OCI-LY3 (cell line): Measurements from ENCODE around the gene DMAC2.

Experiments used
- H2AFZ ChIP-seq: fragments of 200-600, 300-600 bp; shearing (Covaris generic); 2 replicates; pipeline ENCODE4 v1.6.0; 2014; ENCODE audit warnings: antibody characterized with exemption, low read depth, low read length
- H3K27ac ChIP-seq: fragments of 200-600, 300-600 bp; sonication (generic); 2 replicates; pipeline ENCODE4 v1.5.1; 2014; ENCODE audit warnings: mild to moderate bottlenecking, low read length, moderate library complexity, mixed read lengths
- H3K27me3 ChIP-seq: fragments of 200-600, 300-600 bp; sonication (generic); 2 replicates; pipeline ENCODE4 v1.6.1; 2014; ENCODE audit warnings: low read depth, low read length, mixed read lengths
- H3K36me3 ChIP-seq: fragments of 200-600, 300-600 bp; sonication (generic); replicated peaks from 2 replicates; pipeline ENCODE3; 2014; ENCODE audit warnings: low read depth, low read length, mixed read lengths
- H3K4me1 ChIP-seq: fragments of 300-600, 200-600 bp; sonication (generic); 2 replicates; pipeline ENCODE4 v1.6.1; 2014; ENCODE audit warnings: low read length, mixed read lengths
- H3K4me2 ChIP-seq: fragments of 200-600, 300-600 bp; sonication (generic); 2 replicates; pipeline ENCODE4 v1.6.1; 2014; ENCODE audit warnings: low read length, mixed read lengths
- H3K4me3 ChIP-seq: fragments of 300-600, 200-600 bp; sonication (generic); 2 replicates; pipeline ENCODE4 v1.5.1; 2014; ENCODE audit warnings: antibody characterized with exemption, mild to moderate bottlenecking, low read length, moderate library complexity
- H3K79me2 ChIP-seq: fragments of 300-600, 200-600 bp; shearing (Covaris generic); 2 replicates; pipeline ENCODE4 v1.6.1; 2014; ENCODE audit warnings: mild to moderate bottlenecking, low read length, mixed read lengths
- H3K9ac ChIP-seq: fragments of 300-600, 200-600 bp; shearing (Covaris generic); 2 replicates; pipeline ENCODE4 v1.6.0; 2014; ENCODE audit warnings: mild to moderate bottlenecking, low read length, moderate library complexity
- H3K9me3 ChIP-seq: fragments of 200-600, 300-600 bp; shearing (Covaris generic); 2 replicates; pipeline ENCODE4 v1.6.1; 2014; ENCODE audit warnings: low read length, mixed read lengths; ENCODE audit not compliant: insufficient read depth
- H4K20me1 ChIP-seq: fragments of 200-600, 300-600 bp; sonication (generic); 2 replicates; pipeline ENCODE4 v1.6.1; 2016; ENCODE audit warnings: low read length, mixed read lengths; ENCODE audit not compliant: insufficient read depth
- EZH2phosphoT487 ChIP-seq: fragments of 200-600 bp; shearing (Covaris generic); IDR thresholded peaks from 2 replicates; pipeline ENCODE4 v1.6.1; 2018; ENCODE audit warnings: antibody characterized with exemption, mixed run types, low read depth
- TF ChIP-seq, protein P1 (sequence below): fragments of 200-600, 300-600 bp; sonication (generic); IDR thresholded peaks from 2 replicates; pipeline ENCODE4 v1.5.1; 2014; ENCODE audit warnings: antibody characterized with exemption, low read length, low read depth

The DMAC2 gene

DNA sequence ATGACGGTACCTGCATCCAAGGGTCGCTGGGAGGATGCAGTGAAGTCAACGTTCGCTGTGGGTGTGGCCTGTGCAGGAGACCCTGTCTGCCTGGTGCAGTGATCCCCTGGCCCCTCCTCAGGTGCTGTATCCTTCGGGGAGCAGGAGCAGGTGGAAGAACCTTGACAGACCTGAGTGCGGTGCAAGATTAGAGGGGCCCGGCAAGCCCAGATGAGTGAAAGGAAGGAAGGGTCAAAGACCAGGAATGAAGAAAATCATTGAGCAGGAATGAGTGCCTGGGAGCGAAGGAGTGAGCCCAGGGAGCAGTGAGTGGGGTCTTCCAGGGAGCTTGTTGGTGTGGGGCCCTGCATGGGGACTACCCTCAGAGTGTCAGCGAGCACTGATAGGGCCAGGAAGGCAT lies 25.3 kb downstream of the DMAC2 start:
- Histone ChIP-seq H2AFZ (no peak overlapping the region), H3K4me1 (no peaks in the 10 kb centered on the region), H3K36me3 (peaks cover 7% of the 10 kb centered on the region), H3K9ac (no peak overlapping the region), H3K4me2 (no peak overlapping the region), H3K79me2 (no peaks in the 10 kb centered on the region), H3K27ac (no peak overlapping the region), H3K27me3 (no peaks in the 10 kb centered on the region), H4K20me1 (0 out of 2 replicates have a peak, but pooled peaks cover 3% of the 10 kb centered on the region), H3K4me3 (no peak overlapping the region), H3K9me3 (no peaks in the 10 kb centered on the region)
- TF ChIP-seq EZH2phosphoT487, result no peak
- TF ChIP-seq, protein P1, sequence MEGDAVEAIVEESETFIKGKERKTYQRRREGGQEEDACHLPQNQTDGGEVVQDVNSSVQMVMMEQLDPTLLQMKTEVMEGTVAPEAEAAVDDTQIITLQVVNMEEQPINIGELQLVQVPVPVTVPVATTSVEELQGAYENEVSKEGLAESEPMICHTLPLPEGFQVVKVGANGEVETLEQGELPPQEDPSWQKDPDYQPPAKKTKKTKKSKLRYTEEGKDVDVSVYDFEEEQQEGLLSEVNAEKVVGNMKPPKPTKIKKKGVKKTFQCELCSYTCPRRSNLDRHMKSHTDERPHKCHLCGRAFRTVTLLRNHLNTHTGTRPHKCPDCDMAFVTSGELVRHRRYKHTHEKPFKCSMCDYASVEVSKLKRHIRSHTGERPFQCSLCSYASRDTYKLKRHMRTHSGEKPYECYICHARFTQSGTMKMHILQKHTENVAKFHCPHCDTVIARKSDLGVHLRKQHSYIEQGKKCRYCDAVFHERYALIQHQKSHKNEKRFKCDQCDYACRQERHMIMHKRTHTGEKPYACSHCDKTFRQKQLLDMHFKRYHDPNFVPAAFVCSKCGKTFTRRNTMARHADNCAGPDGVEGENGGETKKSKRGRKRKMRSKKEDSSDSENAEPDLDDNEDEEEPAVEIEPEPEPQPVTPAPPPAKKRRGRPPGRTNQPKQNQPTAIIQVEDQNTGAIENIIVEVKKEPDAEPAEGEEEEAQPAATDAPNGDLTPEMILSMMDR, result no peak

DNA sequence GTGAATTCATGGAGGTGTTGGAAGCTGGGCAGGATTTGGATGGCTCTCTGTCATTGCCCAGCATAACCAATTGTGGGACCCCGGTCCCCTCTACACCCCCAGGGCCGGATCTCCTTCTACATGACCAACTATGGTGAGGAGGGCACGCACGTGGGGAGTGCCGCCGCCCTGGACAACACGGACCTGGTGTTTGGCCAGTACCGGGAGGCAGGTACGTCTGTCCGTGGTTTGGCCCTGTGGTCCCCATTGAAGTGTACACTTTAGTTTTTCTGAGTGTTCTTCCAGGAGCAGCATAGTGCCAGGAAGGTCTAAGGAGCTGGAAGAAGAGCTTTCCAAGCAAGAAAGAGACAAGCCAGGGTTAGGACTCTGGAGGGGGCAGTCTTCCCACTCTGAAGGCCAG lies 25.8 kb downstream of the DMAC2 start:
- H3K79me2 ChIP-seq, result no peaks in the 10 kb centered on the region
- H3K4me3 ChIP-seq, result no peak overlapping the region
- H2AFZ ChIP-seq, result no peak overlapping the region
- peaks cover 7% of the 10 kb centered on the region for H3K36me3 ChIP-seq
- H3K27me3 ChIP-seq, result no peaks in the 10 kb centered on the region
- no peaks in the 10 kb centered on the region for H3K9me3 ChIP-seq
- H3K9ac ChIP-seq, result no peak overlapping the region
- H4K20me1 ChIP-seq, result 0 out of 2 replicates have a peak, but pooled peaks cover 3% of the 10 kb centered on the region
- H3K4me2 ChIP-seq, result no peak overlapping the region
- no peak for TF ChIP-seq EZH2phosphoT487
- TF ChIP-seq, protein P1, result no peak
- H3K4me1 ChIP-seq, result no peaks in the 10 kb centered on the region
- no peak overlapping the region for H3K27ac ChIP-seq

DNA sequence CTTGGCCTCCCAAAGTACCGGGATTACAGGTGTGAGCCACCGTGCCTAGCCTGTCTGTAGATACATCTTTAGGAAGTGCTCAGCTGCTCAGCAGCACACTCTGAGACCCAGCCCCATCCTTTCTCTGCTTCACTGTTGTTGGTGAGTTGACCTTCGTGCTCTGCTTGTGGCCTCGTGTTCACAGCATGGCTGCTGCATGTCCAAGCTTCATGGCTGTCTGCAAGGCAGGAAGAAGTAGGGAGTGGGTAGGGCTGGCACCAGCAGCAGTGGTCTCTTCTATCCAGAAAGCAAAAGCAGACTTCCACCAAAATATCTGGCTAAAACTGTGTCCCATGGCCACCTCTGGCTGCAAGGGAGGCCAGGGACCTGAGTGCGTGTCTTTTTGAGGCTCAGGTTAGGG lies 26.8 kb downstream of the DMAC2 start:
- H3K9me3 ChIP-seq, result no peaks in the 10 kb centered on the region
- no peak overlapping the region for H3K27ac ChIP-seq
- no peak overlapping the region for H3K4me3 ChIP-seq
- H3K4me1 ChIP-seq, result no peaks in the 10 kb centered on the region
- H3K27me3 ChIP-seq, result no peaks in the 10 kb centered on the region
- TF ChIP-seq, protein P1, result no peak
- no peak for TF ChIP-seq EZH2phosphoT487
- peaks cover 7% of the 10 kb centered on the region for H3K36me3 ChIP-seq
- peaks cover 3% of the 10 kb centered on the region; the same call in 1 of the 2 replicates for H4K20me1 ChIP-seq
- no peak overlapping the region for H2AFZ ChIP-seq
- H3K79me2 ChIP-seq, result no peaks in the 10 kb centered on the region
- H3K9ac ChIP-seq, result no peak overlapping the region
- no peak overlapping the region for H3K4me2 ChIP-seq

DNA sequence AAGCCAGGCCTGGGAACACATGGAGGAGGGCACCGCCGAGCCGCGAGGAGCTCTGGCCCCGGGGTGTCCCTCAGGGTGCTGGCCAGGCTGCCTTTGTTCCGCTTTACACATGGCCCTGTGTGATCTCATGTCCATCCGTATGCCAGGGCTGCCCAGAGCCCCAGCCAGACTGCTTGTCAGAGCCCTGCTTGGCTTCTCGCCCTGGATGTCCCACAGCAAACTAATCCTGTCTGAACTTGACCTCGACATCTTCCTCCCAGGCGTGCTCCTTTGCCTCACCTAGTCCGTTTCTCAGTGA lies 27.8 kb downstream of the DMAC2 start:
- H3K27ac ChIP-seq, result no peak overlapping the region

More for the DNA sequence above, 27.8 kb downstream of the DMAC2 start:
- H3K79me2 ChIP-seq, result no peaks in the 10 kb centered on the region
- no peaks in the 10 kb centered on the region for H3K27me3 ChIP-seq
- peaks cover 3% of the 10 kb centered on the region; the same call in 1 of the 2 replicates for H4K20me1 ChIP-seq
- peaks cover 5% of the 10 kb centered on the region for H3K36me3 ChIP-seq
- no peak overlapping the region for H3K4me2 ChIP-seq
- H3K9ac ChIP-seq, result no peak overlapping the region
- TF ChIP-seq EZH2phosphoT487, result no peak
- H3K4me3 ChIP-seq, result no peak overlapping the region
- no peaks in the 10 kb centered on the region for H3K9me3 ChIP-seq
- H2AFZ ChIP-seq, result no peak overlapping the region
- no peaks in the 10 kb centered on the region for H3K4me1 ChIP-seq
